ENCODE measurements around the gene PROM2.

Gene PROM2

DNA sequence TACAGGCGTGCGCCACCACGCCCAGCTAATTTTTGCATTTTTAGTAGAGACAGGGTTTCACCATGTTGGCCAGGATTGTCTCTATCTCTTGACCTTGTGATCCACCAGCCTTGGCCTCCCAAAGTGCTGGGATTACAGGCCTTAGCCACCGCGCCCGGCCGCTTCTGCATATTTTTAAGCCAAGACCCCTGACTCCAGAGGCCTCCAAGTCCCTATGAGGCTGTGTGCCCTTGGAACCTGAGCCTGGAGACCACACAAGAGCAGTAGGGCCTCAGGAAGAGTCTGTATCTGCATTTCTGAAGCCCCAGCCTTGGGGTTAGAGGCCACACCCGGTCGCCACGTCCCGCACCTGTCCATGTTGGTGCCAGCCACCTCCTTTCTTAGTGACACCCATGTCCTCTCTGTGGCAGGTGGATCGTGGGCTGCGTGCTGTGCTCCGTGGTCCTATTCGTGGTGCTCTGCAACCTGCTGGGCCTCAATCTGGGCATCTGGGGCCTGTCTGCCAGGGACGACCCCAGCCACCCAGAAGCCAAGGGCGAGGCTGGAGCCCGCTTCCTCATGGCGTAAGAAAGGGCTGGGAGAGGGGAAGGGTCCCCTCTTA is 5.3 kb downstream of the PROM2 start:
- H3K4me3 ChIP-seq: no peak overlapping the region
- TF ChIP-seq, protein P1, sequence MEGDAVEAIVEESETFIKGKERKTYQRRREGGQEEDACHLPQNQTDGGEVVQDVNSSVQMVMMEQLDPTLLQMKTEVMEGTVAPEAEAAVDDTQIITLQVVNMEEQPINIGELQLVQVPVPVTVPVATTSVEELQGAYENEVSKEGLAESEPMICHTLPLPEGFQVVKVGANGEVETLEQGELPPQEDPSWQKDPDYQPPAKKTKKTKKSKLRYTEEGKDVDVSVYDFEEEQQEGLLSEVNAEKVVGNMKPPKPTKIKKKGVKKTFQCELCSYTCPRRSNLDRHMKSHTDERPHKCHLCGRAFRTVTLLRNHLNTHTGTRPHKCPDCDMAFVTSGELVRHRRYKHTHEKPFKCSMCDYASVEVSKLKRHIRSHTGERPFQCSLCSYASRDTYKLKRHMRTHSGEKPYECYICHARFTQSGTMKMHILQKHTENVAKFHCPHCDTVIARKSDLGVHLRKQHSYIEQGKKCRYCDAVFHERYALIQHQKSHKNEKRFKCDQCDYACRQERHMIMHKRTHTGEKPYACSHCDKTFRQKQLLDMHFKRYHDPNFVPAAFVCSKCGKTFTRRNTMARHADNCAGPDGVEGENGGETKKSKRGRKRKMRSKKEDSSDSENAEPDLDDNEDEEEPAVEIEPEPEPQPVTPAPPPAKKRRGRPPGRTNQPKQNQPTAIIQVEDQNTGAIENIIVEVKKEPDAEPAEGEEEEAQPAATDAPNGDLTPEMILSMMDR (IDR thresholded peaks at IDR 0.05): no peak
- no peak for DNase-seq (ENCODE audit: low spot score)

DNA sequence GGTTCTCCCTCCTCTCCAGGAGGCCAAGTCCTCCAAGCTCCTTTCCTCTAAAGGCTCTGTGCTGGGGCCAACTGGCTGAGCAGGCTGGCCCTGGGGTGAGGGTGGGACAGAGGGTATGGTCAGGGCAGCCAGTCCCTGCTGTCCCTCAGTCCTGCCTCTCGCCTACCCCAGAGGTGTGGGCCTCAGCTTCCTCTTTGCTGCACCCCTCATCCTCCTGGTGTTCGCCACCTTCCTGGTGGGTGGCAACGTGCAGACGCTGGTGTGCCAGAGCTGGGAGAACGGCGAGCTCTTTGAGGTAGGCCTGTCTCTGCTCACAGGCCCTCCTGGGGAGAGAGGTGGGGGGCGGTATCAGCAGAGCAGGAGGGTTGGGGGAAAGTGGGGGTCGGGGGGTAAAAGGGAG is 6.8 kb downstream of the PROM2 start:
- DNase-seq (ENCODE audit: low spot score): no peak
- H3K4me3 ChIP-seq: no peak overlapping the region
- TF ChIP-seq, protein P1 (IDR thresholded peaks at IDR 0.05): no peak
- no peak overlapping the region for H3K27ac ChIP-seq

More for the DNA sequence above, 5.3 kb downstream of the PROM2 start:
- H3K27ac ChIP-seq: no peak overlapping the region

DNA sequence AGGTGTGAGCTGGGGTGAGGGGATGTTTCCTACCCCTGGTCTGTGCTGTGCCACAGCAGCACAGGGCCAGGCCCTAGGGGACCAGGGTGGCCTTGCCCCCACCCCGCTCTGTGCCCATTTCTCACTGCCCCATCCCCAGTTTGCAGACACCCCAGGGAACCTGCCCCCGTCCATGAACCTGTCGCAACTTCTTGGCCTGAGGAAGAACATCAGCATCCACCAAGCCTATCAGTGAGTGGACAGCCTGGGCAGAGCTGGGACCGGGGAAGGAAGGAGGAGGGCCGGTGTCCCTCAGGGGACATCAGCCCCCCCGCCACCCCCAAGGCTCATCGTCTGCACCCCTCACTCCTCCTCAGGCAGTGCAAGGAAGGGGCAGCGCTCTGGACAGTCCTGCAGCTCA is 7.5 kb downstream of the PROM2 start:
- TF ChIP-seq, protein P1 (IDR thresholded peaks at IDR 0.05): no peak
- Histone ChIP-seq H3K4me3 (no peak overlapping the region), H3K27ac (no peak overlapping the region)
- no peak for DNase-seq (ENCODE audit: low spot score)

DNA sequence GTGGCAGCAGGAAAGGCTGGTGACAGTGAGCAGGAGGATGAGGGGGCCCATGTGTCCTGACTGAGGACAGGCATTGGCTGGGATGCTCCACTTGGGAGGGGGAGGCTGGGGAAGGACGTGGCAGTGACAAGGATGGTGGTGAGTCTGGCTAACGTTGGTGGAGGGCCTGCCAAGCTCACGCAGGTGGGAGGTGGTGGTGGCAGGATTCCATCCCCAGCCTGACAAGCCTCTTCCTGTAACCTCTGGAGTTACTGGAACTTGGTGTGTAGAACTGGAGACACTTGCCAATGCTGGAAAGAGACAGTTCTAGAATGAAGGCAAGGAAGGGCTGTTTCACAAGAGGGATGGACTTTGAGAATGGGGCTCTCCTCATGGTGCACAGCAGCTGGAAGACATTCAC is 8.2 kb downstream of the PROM2 start:
- Histone ChIP-seq H3K4me3 (no peak overlapping the region), H3K27ac (no peak overlapping the region)
- TF ChIP-seq, protein P1 (IDR thresholded peaks at IDR 0.05): no peak
- no peak for DNase-seq (ENCODE audit: low spot score)

DNA sequence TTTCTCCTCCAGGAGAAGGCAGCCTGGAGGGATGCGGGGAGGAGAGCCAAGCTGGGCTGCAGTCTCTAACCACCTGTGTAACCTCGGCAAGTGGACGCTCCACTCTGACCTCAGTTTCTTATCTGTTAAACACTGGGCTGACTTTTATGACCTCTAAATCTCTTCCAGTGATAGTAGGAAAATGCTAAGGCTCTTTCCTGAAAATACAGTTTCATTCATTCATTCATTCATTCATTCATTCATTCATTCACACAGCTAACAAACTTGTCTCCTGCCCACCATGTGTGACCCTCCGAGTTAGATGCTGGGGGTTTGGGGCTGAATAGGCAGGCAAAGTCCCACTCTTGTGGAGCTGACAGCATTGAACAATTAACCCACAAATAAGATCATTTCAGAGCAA is 9.3 kb downstream of the PROM2 start:
- TF ChIP-seq, protein P1 (IDR thresholded peaks at IDR 0.05): no peak
- no peak overlapping the region for H3K27ac ChIP-seq
- no peak overlapping the region for H3K4me3 ChIP-seq
- DNase-seq (ENCODE audit: low spot score): no peak

DNA sequence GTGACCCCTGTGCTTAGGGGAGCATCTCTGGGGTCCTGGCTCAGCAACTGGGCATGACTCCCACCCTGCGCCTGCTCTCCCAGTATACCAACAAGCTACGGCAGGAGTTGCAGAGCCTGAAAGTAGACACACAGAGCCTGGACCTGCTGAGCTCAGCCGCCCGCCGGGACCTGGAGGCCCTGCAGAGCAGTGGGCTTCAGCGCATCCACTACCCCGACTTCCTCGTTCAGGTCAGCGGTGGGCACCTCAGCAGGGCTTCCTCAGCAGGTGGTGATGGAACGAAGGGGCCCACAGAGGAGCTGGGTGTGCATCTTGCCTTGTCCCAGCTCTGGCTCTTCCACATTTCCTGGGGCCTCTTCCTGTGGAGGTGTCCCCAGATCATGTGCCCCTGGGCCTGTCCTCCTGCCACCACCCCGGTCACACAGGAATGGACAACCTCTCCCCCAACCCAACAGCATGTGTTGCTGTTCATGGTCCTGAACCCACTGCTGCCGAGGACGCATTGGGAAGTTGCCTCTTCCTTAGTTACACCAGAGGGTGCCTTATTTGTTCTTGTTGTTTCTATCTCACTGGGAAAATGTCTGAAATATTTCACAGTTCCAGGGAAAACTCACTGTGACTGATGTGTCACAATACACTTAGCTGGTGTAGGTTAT is 10.8 kb downstream of the PROM2 start:
- Histone ChIP-seq H3K27ac (no peak overlapping the region), H3K4me3 (no peak overlapping the region)
- DNase-seq (ENCODE audit: low spot score): no peak
- TF ChIP-seq, protein P1 (IDR thresholded peaks at IDR 0.05): no peak

DNA sequence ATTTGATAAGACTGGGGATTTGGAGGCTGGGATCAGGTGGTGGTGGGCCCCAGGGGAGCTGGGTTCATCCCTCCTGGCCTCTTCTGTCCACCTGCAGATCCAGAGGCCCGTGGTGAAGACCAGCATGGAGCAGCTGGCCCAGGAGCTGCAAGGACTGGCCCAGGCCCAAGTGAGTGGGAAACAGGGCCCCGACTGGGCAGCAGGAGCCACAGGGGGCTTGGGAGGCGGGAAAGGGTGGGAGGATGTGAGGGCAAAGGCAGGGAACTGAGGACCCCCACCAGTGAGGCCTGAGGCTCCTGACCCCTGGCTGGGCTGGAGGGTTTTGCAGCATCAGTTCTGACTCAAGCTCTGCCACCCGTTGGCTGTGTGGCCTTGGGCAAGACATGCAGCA is 11.3 kb downstream of the PROM2 start:
- Histone ChIP-seq H3K27ac (no peak overlapping the region), H3K4me3 (no peak overlapping the region)
- TF ChIP-seq, protein P1 (IDR thresholded peaks at IDR 0.05): no peak
- no peak for DNase-seq (ENCODE audit: low spot score)

All from coronary artery (tissue), 2 donors.